H9 (cell line): ENCODE data around the gene CLIC1. TPM values are rescaled to one million over a fixed set of nuclear protein-coding genes. Genes with fewer than 3 reads are reported as not detected.

Experiments
- DNase-seq: peaks from one replicate; pipeline ENCODE4 v3.0.0-alpha.2; 2017
- H2AFZ ChIP-seq: one replicate; pipeline ENCODE4 v1.6.1; 2013; ENCODE audit warnings: mild to moderate bottlenecking, low read length, control low read depth, moderate library complexity
- H2AK5ac ChIP-seq: 2 replicates; pipeline ENCODE4 v1.6.1; 2013; ENCODE audit warnings: low read length, control low read depth, mixed read lengths; ENCODE audit not compliant: insufficient read length
- H2BK120ac ChIP-seq: one replicate; pipeline ENCODE4 v1.6.1; 2013; ENCODE audit warnings: low read depth, mild to moderate bottlenecking, low read length, control low read depth, inconsistent platforms; ENCODE audit not compliant: poor library complexity, severe bottlenecking
- H2BK12ac ChIP-seq: 2 replicates; pipeline ENCODE4 v1.6.1; 2013; ENCODE audit warnings: low read length, control low read depth, mixed read lengths, low read depth; ENCODE audit not compliant: insufficient read length
- H2BK15ac ChIP-seq: 2 replicates; pipeline ENCODE4 v1.6.1; 2013; ENCODE audit warnings: low read depth, low read length, control low read depth
- H2BK20ac ChIP-seq: one replicate; pipeline ENCODE4 v1.6.1; 2013; ENCODE audit warnings: low read depth, mild to moderate bottlenecking, low read length, control low read depth, inconsistent platforms; ENCODE audit not compliant: poor library complexity, severe bottlenecking
- H2BK5ac ChIP-seq: 2 replicates; pipeline ENCODE4 v1.6.1; 2013; ENCODE audit warnings: low read length, control low read depth, mixed read lengths; ENCODE audit not compliant: insufficient read length
- H3K14ac ChIP-seq: 2 replicates; pipeline ENCODE4 v1.6.1; 2013; ENCODE audit warnings: low read length, control low read depth; ENCODE audit not compliant: insufficient read depth
- H3K18ac ChIP-seq: 2 replicates; pipeline ENCODE4 v1.6.1; 2013; ENCODE audit warnings: low read depth, mild to moderate bottlenecking, mixed read lengths, low read length, control low read depth; ENCODE audit not compliant: insufficient read length
- H3K23ac ChIP-seq: 2 replicates; pipeline ENCODE4 v1.6.1; 2013; ENCODE audit warnings: low read length, control low read depth, mixed read lengths, low read depth; ENCODE audit not compliant: insufficient read length
- H3K23me2 ChIP-seq: 2 replicates; pipeline ENCODE4 v1.6.1; 2013; ENCODE audit warnings: low read depth, mild to moderate bottlenecking, mixed read lengths, low read length, control low read depth; ENCODE audit not compliant: insufficient read length, poor library complexity, severe bottlenecking
- H3K27ac ChIP-seq: 2 replicates; pipeline ENCODE4 v1.5.1; 2013; ENCODE audit warnings: low read length, control low read depth, mixed read lengths, low read depth; ENCODE audit not compliant: insufficient read length
- H3K27me3 ChIP-seq: 2 replicates; pipeline ENCODE4 v1.6.1; 2013; ENCODE audit warnings: low read length, control low read depth, inconsistent platforms; ENCODE audit not compliant: insufficient read depth
- H3K4ac ChIP-seq: 2 replicates; pipeline ENCODE4 v1.6.1; 2013; ENCODE audit warnings: low read depth, mild to moderate bottlenecking, control low read depth, inconsistent platforms, low read length, moderate library complexity
- H3K4me1 ChIP-seq: 2 replicates; pipeline ENCODE4 v1.6.1; 2013; ENCODE audit warnings: low read length, control low read depth, inconsistent platforms; ENCODE audit not compliant: insufficient read depth
- H3K4me2 ChIP-seq: 2 replicates; pipeline ENCODE4 v1.6.1; 2013; ENCODE audit warnings: low read length, control low read depth, mixed read lengths; ENCODE audit not compliant: insufficient read length, insufficient read depth
- H3K56ac ChIP-seq: 2 replicates; pipeline ENCODE4 v1.6.1; 2013; ENCODE audit warnings: low read depth, mild to moderate bottlenecking, mixed read lengths, low read length, control low read depth; ENCODE audit not compliant: insufficient read length
- H3K79me1 ChIP-seq: 2 replicates; pipeline ENCODE4 v1.6.1; 2013; ENCODE audit warnings: low read depth, mild to moderate bottlenecking, moderate library complexity, low read length, control low read depth, inconsistent platforms; ENCODE audit not compliant: insufficient read depth, poor library complexity, severe bottlenecking
- H3K79me2 ChIP-seq: 2 replicates; pipeline ENCODE4 v1.6.1; 2013; ENCODE audit warnings: low read length, control low read depth, inconsistent platforms; ENCODE audit not compliant: insufficient read depth
- H3K9ac ChIP-seq: 2 replicates; pipeline ENCODE4 v1.6.1; 2013; ENCODE audit warnings: low read length, control low read depth, mixed read lengths; ENCODE audit not compliant: insufficient read length; ENCODE audit errors: extremely low read depth
- H3K9me3 ChIP-seq: one replicate; pipeline ENCODE4 v1.6.1; 2013; ENCODE audit warnings: low read depth, low read length, inconsistent platforms; ENCODE audit not compliant: control insufficient read depth
- H3T11ph ChIP-seq: one replicate; pipeline ENCODE4 v1.6.1; 2013; ENCODE audit warnings: mild to moderate bottlenecking, low read length, control low read depth, inconsistent platforms
- H4K20me1 ChIP-seq: one replicate; pipeline ENCODE4 v1.6.1; 2013; ENCODE audit not compliant: control insufficient read depth, insufficient read length, insufficient read depth
- H4K5ac ChIP-seq: 2 replicates; pipeline ENCODE4 v1.6.1; 2013; ENCODE audit warnings: low read depth, mild to moderate bottlenecking, mixed read lengths, low read length, control low read depth; ENCODE audit not compliant: insufficient read length
- H4K8ac ChIP-seq: replicated peaks from 2 replicates; pipeline ENCODE4 v1.6.1; 2013; ENCODE audit warnings: low read length, control low read depth, mixed read lengths, low read depth; ENCODE audit not compliant: insufficient read length
- H4K91ac ChIP-seq: 2 replicates; pipeline ENCODE4 v1.6.1; 2013; ENCODE audit warnings: low read depth, mild to moderate bottlenecking, moderate library complexity, mixed read lengths, low read length, control low read depth; ENCODE audit not compliant: insufficient read length
- H3K27ac Mint-ChIP-seq, 3 experiments: 2 replicates in 2 of 3; 3 replicates in 1 of 3; pipeline ENCODE4 v1.8.0; 2020 to 2021; ENCODE audit warnings: mixed read lengths in 3 of 3, mild to moderate bottlenecking in 1 of 3, moderate library complexity in 1 of 3
- H3K27me3 Mint-ChIP-seq: 2 replicates; pipeline ENCODE4 v1.8.0; 2021; ENCODE audit warnings: low read depth, mild to moderate bottlenecking, moderate library complexity, mixed read lengths
- H3K36me3 Mint-ChIP-seq, 3 experiments: 2 replicates in 2 of 3; 3 replicates in 1 of 3; pipeline ENCODE4 v1.8.0; 2020 to 2021; ENCODE audit warnings: low read depth in 3 of 3, mixed read lengths in 3 of 3; ENCODE audit not compliant: insufficient read depth in 1 of 3
- H3K4me1 Mint-ChIP-seq, 2 experiments: 2 replicates each; pipeline ENCODE4 v1.8.0; 2020; ENCODE audit warnings: mixed read lengths in 2 of 2
- H3K4me3 Mint-ChIP-seq, 2 experiments: 2 replicates in 1 of 2; 3 replicates in 1 of 2; pipeline ENCODE4 v1.8.0; 2020 to 2021; ENCODE audit warnings: mild to moderate bottlenecking in 2 of 2, mixed read lengths in 2 of 2, moderate library complexity in 1 of 2
- H3K9me3 Mint-ChIP-seq, 2 experiments: 2 replicates in 1 of 2; 3 replicates in 1 of 2; pipeline ENCODE4 v1.8.0; 2020; ENCODE audit warnings: mild to moderate bottlenecking in 2 of 2, mixed read lengths in 2 of 2, moderate library complexity in 1 of 2
- WGBS: extraction: QIAGEN DNeasy Blood & Tissue Kit; methylation state at CpG from one replicate; pipeline ENCODE4 v1.1.7; 2013; ENCODE audit warnings: missing lambda C conversion rate, low lambda C conversion rate, mixed read lengths; ENCODE audit not compliant: insufficient read length; ENCODE audit errors: extremely low coverage; 5-methylcytosine and 5-hydroxymethylcytosine counted together
- total RNA-seq: library from RNA; stranded (reverse); gene quantifications from 2 replicates; pipeline ENCODE4 v1.2.1, GENCODE V29; 2021
- TF ChIP-seq, protein P1 (sequence below): fragments of 200-600 bp; sonication (generic); conservative IDR thresholded peaks from 3 replicates; pipeline ENCODE4 v1.8.0; 2021; ENCODE audit warnings: antibody characterized with exemption, mild to moderate bottlenecking

CLIC1 gene
- total RNA-seq, 1 experiment from 2014 or later: 265 TPM

DNA sequence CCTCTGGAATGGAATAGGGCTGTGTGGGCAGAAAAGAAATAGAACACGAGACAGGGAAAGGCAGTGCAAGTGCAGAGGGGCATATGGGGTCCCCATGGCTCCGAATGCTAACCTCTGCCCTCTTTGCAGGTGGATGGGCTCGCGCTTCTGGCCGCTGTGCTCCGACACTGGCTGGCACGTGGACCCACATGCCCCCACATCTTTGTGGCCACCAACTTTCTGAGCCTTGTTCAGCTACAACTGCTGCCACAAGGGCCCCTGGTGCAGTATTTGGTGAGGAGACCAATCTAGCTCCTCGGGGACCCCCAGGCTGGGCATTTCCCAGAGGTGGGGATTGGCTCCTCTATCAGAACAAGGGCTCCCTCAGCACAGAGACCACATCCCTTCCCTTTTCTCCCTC is 25.0 kb upstream of the CLIC1 start:
- no peak overlapping the region for H3K23ac ChIP-seq
- H4K5ac ChIP-seq: no peak overlapping the region
- H3K27me3 ChIP-seq: no peaks in the 10 kb centered on the region
- peaks cover 13 to 49% (median 34%) of the 10 kb centered on the region in 3 experiments for H3K36me3 Mint-ChIP-seq
- TF ChIP-seq, protein P1, sequence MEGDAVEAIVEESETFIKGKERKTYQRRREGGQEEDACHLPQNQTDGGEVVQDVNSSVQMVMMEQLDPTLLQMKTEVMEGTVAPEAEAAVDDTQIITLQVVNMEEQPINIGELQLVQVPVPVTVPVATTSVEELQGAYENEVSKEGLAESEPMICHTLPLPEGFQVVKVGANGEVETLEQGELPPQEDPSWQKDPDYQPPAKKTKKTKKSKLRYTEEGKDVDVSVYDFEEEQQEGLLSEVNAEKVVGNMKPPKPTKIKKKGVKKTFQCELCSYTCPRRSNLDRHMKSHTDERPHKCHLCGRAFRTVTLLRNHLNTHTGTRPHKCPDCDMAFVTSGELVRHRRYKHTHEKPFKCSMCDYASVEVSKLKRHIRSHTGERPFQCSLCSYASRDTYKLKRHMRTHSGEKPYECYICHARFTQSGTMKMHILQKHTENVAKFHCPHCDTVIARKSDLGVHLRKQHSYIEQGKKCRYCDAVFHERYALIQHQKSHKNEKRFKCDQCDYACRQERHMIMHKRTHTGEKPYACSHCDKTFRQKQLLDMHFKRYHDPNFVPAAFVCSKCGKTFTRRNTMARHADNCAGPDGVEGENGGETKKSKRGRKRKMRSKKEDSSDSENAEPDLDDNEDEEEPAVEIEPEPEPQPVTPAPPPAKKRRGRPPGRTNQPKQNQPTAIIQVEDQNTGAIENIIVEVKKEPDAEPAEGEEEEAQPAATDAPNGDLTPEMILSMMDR: no peak
- no peak overlapping the region for H3K4me2 ChIP-seq
- peaks cover 19 to 23% of the 10 kb centered on the region in 2 experiments for H3K4me1 Mint-ChIP-seq
- H2BK120ac ChIP-seq: no peak overlapping the region
- H2BK12ac ChIP-seq: no peak overlapping the region
- H3K4ac ChIP-seq: no peak overlapping the region
- no peaks in the 10 kb centered on the region for H3K4me1 ChIP-seq
- H4K8ac ChIP-seq: no peak overlapping the region
- H3K9me3 ChIP-seq: no peaks in the 10 kb centered on the region
- no peak overlapping the region for H3K18ac ChIP-seq
- no peak overlapping the region for H3K56ac ChIP-seq
- H3T11ph ChIP-seq: no peak overlapping the region
- H2BK5ac ChIP-seq: no peak overlapping the region
- H3K23me2 ChIP-seq: no peaks in the 10 kb centered on the region
- no peak overlapping the region for H3K14ac ChIP-seq
- no peak overlapping the region for H4K91ac ChIP-seq
- H3K27ac ChIP-seq: no peak overlapping the region
- H4K20me1 ChIP-seq: no peaks in the 10 kb centered on the region
- no CpG with 5 or more reads among the region's 8 CpGs for WGBS
- H3K9ac ChIP-seq: no peak overlapping the region
- no peak overlapping the region for H2AK5ac ChIP-seq
- no peaks in the 10 kb centered on the region for H3K79me2 ChIP-seq
- no peak overlapping the region for H3K27ac Mint-ChIP-seq
- H2BK15ac ChIP-seq: no peak overlapping the region
- no peaks in the 10 kb centered on the region for H3K9me3 Mint-ChIP-seq
- no peaks in the 10 kb centered on the region for H3K79me1 ChIP-seq
- H2BK20ac ChIP-seq: no peak overlapping the region
- H3K4me3 Mint-ChIP-seq: no peak overlapping the region
- DNase-seq: no peak
- no peaks in the 10 kb centered on the region; the same call in 1 of the 2 replicates for H3K27me3 Mint-ChIP-seq
- H2AFZ ChIP-seq: no peak overlapping the region
